Smooth muscle cell of the brain vasculature (primary cell): ENCODE data around the gene STK39.

ENCODE experiments used
- DNase-seq: peaks from one replicate; pipeline ENCODE4 v3.0.0-alpha.2; 2012; ENCODE audit warnings: low read depth, low spot score

The STK39 gene

DNA sequence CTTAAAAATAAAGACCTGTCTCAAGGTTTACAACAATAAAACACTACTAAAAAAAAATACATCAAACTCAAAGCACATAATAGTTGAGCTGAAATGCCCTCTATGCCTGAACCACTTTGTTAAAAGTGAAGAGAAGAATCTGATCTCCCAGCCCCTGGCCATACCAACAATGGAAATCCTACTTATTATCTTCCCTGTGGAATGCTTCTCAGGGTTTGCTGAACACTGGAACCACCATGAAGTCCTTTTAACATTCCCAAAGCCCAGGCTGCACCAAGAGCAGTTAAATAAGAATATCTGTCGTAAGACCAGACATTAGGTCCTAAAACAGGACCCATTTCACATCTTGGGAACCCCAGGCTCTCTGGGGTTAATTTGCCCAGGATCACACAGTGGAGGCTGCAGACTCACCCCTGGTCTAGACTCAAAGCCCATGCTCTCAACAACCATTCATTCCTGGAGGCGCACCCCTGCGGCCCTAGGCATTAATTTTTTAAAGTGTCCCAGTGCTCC, 285.8 kb downstream of the STK39 start:
- DNase-seq: no peak

DNA sequence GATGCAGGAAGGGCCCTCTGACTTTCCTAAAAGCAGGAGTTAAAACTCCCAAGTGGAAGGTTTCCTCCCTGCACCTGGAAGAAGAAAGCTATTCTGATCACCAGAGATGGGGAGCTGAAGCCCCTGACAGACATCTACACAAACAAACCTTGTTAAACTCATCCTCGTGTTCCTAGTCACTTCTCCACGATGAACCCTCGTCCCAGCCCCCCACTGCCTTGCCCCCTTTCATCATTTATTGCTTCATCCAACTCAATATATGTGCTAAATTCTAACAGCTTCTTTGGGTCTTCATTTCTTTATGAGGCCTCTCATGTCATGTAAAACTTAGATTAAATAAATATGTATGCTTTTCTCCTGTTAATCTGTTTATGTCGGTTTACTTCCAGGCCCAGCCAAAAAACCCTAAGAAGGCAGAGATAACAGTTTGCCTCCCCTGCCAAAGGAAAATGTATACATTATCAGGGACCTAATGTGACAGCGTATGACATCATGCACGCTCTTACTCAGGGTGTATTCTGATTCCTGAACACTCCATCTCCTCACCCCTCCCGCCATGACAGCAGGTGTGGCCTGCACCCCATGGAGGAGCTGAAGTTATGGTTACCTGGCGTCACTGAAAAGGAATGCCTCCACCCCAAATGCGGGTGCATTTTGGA, 287.2 kb downstream of the STK39 start:
- no peak for DNase-seq

DNA sequence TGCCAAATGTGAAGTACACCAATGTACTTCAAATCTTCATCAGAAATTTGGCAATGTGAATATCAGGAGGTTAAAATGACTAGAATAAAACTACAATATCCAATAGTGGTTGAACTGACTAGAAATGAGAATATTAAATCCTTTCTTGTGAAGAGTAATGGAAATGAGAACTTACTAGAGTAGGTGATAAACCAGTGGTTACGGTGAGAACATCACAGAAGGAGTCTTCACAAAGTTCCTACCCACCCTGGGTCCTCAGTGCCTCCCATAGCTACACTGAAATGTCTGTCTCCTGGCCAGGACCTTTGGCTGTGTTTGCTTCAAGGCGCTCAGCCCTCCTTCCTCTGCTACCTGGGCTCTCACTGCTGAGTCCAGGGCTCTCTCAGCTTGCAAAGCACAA, 289.7 kb downstream of the STK39 start:
- no peak for DNase-seq

GRCh38 chr2:167955264-167955906, 292.0 kb downstream of the STK39 start:
- DNase-seq: no peak

GRCh38 chr2:167954495-167954894, 292.9 kb downstream of the STK39 start:
- no peak for DNase-seq

DNA sequence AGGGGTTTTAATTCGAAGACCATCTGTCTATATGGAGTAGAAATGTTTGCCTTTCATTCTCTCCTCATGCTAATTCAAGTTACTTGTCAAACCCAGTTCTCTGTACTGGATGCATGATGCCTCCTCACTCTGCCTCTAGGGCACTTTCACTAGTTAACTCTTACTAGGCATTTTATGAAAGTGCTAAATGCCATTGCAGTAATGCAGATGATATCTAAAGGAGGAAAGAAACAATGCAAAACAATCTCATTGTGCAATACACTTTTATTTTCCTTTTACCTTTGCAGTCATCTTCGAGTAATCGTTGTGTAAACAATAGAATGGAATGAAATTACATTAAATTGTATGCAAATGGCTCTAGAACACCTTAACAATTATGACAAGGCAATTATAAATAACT, 293.6 kb downstream of the STK39 start:
- DNase-seq: no peak

DNA sequence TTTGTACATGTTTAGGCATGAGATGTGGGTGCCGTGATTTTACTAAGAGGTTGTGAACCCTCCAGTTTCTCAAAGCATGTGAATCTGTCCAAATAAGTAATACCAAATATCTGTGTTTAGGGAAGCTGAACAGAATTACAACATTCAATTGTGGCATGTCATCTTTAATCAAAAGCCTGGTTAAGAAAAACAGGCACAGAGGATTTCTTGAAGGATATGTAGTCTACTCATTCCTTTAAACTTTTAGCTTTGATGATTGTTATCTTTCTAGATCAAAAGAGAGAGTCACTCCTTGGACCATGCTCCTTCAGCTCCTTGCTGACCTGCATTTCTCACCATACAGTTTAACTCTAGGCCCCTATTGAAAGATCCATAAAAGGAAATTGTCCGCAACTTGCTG, 296.8 kb downstream of the STK39 start:
- DNase-seq: no peak

- no peak for DNase-seq
Measured at GRCh38 chr2:167946441-167946841, 301.0 kb downstream of the STK39 start.

DNA sequence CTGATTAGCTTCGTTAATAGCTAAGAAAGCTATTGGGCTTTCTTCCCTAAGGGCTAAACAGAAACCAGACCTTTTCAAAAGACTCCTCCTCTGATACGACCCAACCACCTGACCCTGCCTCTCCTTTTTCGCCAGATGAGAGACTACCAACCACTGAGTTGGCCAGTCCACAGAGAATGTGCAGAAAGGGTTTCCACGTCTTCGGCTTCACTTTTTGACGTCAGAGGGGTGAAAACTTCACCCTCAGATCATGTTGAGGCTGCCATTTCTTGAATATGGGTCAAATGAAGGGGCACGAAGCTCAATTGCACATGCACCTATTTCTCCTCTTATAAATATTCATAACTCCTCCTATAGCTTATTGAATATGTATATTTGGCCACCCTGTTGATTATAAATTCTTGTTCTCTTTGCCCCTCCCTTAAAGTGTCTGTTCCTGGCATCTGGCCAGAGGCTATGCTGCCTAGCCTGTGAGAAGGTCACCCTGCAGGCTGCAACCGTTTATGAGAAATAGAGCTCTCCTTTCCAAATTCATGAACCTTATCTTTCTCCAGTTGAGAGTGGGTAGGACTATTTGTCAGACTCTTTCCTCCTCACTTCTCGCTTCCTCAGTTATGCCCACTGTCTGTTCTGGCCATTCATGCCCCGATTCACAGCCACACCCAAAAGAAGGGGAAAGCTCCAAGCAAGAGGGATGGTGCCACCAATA, 301.6 kb downstream of the STK39 start:
- DNase-seq: no peak

- no peak for DNase-seq
Measured at GRCh38 chr2:167944825-167945659, 302.4 kb downstream of the STK39 start.

DNA sequence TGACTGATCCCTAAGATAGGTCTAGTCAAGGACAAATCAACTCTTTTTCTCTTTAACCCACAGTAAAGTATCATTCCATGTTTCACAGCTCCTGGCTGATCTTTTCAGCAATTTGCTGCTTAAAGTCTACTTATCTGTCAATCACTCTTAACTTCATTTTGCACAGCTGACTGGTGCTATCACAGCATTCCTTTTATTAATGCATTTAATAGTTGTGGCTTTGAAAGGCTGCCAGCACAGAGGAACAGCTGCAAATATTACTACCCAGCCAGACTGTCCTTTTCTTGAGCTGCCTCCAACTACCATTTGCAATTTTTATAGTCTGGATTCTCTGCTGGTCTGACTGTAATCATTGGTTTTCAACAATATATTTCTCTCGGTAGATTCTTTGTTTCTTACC, 303.5 kb downstream of the STK39 start:
- no peak for DNase-seq

DNA sequence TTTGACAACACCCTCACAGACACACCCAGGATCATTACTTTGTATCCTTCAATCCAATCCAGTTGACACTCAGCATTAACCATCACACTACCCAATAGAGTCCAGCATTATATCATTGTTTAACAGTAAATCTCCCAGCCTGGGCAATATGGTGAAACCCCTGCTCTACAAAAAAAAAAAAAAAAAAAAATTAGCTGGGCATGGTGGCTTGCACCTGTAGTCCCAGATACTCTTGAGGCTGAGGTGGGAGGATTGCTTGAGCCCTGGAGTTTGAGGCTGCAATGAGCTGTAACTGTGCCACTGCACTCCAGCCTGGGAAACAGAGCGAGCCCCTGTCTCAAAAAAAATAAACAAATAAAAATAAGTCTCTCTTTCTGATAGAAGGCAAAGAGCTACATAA, 304.0 kb downstream of the STK39 start:
- no peak for DNase-seq

- no peak for DNase-seq
Measured at GRCh38 chr2:167942366-167943081, 304.9 kb downstream of the STK39 start.

DNA sequence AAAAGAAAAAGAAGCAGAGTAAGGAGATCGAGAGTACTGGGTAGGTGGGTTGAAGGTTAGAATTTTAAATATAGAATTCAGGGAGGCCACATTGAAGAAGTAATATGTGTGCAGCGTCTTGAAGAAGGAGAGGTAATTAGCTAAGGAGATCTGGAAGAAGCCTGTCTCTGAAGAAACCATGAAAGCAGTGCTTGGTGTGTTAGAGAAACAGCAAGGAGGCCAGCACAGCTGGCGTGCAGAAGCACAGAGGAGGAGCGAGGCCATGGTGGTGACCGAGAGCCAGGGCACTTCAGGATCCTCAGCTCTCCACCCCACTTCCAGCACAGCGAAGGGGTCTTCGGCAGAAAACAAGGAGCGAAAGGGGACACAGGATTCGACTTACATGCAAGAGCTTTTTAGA, 305.8 kb downstream of the STK39 start:
- DNase-seq: no peak

GRCh38 chr2:167940734-167941507, 306.5 kb downstream of the STK39 start:
- DNase-seq: no peak

DNA sequence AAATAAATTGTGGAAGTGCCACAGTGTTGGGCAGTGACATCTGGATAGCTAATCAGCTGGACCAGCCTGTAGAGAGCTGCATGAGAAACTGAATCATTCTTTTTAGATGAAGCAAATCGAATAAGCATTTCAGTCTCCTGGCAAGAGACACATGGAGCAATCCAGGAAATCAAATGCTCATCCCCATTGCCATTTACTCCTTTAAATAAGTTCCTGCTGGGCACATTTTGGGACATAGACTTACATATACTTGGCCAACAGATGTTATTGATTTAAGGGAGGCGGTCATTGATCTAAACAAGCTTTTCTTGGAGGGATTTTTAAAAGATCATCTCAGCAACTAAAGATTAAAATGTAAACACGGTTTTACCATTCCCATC, 307.1 kb downstream of the STK39 start:
- DNase-seq: no peak

DNA sequence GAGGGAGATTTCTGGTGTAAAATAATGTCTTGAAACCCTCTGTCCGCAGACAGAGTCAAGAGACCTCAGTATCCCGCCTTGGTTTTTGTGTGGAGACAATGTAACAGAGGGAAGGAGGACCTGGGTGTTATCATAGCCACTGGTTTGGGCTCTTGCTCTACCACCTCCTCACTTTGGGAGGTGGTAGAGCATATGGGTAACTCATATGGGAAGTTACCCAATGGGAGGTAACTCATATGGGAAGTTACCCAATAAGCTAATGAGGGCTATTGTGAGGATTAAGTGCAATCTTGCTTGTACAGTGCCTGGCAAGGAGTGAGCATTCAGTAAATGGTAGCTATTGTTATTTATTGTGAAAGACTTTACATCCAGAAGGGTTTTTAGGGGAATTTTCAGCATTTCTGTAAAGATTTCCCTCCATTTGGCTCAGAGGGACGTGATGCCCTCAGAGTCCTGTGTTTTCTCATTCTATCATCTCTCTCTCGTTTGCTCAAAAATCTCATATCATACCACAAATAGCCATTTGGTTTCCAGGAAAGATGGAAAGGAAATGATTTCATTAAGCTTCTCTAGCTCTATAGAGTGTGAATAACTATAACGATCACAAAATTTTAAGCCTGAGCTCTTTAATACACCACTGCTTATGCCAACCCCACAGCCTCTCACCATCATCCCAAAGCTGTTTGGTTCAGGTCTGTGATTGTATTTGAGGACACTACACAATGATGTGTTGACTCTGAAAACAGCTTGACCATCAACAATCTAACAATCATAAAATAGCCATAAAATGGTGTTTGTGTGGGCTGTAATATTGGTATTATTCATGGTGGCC, 307.7 kb downstream of the STK39 start:
- no peak for DNase-seq

- no peak for DNase-seq
Measured at GRCh38 chr2:167937403-167937802, 310.0 kb downstream of the STK39 start.

DNA sequence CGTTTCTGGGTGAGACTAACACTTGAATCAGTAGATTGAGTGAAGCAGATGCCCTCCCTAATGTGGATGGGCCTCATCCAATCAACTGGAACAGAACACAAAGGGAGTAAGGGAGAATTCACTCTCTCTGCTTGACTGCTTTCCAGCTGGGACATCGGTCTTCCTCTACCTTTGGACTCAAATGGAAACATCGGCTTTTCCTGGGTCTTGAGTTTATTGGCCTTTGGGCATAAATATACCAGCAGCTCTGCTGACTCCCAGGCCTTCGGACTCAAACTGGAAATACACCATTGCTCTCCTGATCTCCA, 311.6 kb downstream of the STK39 start:
- DNase-seq: no peak
